NCI-H1092 treated with DMSO at 0.1 percent for 48 hours (cell line): ENCODE data around the gene HOXD8.

Experiments used
- DNase-seq: peaks from one replicate; lab custom pipeline; 2025; lab: John Stamatoyannopoulos, UW

The HOXD8 gene

GRCh38 chr2:176117162-176117822 lies 12.2 kb upstream of the HOXD8 start:
- DNase-seq: no peak

- no peak for DNase-seq
Measured at GRCh38 chr2:176117823-176118371, 11.6 kb upstream of the HOXD8 start.

DNA sequence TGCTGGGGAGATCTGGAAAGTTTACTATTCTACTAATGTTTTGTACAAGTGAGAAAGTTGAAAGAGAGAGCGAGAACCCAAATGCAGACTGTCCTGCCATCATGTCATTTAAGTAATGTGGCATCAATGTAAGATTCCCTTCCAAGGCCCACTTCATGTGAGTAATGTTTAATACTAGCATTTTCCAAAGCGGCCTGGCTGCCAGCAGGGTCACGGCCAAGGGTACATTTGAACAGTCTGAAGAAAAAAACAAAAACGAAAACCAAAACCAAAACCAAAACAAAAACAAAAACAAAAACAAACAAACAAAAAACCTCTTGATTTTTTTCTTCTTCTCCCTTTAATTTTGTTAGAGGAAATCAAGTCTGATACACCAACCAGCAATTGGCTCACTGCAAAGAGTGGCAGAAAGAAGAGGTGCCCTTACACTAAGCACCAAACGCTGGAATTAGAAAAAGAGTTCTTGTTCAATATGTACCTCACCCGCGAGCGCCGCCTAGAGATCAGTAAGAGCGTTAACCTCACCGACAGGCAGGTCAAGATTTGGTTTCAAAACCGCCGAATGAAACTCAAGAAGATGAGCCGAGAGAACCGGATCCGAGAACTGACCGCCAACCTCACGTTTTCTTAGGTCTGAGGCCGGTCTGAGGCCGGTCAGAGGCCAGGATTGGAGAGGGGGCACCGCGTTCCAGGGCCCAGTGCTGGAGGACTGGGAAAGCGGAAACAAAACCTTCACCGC lies 10.7 kb upstream of the HOXD8 start:
- no peak for DNase-seq

DNA sequence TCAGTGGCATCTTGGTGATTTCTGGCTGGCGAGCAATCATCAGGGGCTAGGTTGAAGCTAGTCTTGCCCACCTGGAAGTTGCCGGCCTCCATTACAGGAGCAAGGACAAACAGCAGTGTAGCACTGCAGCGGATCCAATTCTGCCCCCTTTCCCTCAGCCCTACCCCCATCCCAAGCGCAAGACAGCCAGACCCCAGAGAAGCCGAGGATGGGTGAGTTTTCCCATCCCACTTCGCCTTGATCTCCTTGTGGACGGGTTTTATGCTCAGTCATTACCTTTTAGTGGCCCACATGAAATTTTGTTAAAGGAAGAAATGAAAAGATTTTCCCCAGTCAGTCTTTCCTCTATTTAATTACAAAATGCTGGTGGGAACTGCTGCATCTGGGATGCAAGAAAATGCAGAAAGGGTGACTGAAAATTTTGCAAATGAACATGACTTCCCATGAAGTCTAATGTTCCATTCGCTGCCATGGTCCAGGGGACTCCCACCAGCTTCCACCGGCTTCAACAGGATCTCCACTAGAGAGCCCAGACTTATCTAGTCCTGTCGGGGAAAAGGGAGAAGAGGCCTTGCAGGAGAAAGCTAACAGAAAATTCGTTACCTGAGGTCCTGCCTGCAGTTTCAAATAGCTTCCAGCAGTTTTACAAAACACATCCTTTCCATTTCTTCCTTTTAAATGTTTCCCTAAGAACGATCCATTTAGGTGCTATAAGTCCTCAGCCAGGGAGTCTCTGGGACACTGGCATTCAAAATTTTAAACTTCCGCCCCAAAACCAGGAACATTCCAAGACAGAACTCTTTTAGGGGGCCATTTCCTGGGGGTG lies 8.9 kb upstream of the HOXD8 start:
- no peak for DNase-seq

DNA sequence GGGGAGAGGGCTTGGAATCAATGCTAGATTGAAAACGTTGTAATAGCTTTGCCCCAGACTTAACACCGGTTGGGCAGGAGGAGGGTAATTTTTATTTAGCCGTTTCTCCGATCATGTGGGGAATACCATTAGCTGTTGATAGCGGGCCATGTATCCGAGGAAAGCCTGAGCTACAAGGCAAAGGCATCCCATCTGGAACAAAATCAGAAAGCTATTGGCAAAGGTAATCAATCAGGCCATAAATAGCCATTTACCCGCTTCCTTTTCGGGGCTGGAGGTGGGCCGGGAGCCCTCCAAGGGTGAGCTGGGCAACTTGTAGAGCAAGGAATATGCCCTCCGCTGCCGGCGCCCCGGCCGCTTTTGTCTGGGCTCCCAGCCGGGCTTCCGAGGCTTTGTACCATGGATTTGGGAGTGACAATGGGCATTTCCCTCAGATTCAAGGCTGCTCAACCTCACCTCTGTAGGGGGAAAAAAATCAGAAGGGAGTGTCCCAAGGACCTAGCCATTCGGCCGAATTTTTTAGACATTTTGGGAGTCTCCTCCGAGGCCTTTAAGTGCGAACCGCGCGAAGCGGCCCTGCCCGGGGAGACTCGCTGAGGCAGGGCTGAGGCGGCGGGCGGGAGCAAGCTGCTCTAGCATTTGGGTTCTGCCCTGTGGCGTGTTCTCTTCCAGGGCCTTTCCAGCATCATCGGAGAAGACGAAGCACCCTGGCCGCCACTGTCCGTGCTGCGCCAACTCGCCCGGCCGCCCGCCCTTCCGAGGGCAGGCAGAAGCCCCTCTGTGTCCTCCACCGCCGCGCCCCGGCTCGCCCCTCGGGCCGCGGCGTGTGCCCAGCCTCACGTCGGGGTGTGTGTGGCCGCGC lies 8.1 kb upstream of the HOXD8 start:
- DNase-seq: no peak

- DNase-seq: no peak
Measured at GRCh38 chr2:176122052-176122682, 7.3 kb upstream of the HOXD8 start.

DNA sequence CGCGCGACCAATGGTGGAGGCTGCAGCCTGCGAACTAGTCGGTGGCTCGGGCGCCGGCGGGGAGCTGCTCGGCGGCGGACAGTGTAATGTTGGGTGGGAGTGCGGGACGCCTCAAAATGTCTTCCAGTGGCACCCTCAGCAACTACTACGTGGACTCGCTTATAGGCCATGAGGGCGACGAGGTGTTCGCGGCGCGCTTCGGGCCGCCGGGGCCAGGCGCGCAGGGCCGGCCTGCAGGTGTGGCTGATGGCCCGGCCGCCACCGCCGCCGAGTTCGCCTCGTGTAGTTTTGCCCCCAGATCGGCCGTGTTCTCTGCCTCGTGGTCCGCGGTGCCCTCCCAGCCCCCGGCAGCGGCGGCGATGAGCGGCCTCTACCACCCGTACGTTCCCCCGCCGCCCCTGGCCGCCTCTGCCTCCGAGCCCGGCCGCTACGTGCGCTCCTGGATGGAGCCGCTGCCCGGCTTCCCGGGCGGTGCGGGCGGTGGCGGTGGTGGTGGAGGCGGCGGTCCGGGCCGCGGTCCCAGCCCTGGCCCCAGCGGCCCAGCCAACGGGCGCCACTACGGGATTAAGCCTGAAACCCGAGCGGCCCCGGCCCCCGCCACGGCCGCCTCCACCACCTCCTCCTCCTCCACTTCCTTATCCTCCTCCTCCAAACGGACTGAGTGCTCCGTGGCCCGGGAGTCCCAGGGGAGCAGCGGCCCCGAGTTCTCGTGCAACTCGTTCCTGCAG lies 6.7 kb upstream of the HOXD8 start, which contains the start of gene HOXD9:
HOXD9 (plus strand) TSS at position 37 of the 728 bp plus-strand sequence; CDS start at position 87, 50 bp downstream.
- DNase-seq: no peak

GRCh38 chr2:176123411-176124109 lies 5.9 kb upstream of the HOXD8 start:
- DNase-seq: no peak

DNA sequence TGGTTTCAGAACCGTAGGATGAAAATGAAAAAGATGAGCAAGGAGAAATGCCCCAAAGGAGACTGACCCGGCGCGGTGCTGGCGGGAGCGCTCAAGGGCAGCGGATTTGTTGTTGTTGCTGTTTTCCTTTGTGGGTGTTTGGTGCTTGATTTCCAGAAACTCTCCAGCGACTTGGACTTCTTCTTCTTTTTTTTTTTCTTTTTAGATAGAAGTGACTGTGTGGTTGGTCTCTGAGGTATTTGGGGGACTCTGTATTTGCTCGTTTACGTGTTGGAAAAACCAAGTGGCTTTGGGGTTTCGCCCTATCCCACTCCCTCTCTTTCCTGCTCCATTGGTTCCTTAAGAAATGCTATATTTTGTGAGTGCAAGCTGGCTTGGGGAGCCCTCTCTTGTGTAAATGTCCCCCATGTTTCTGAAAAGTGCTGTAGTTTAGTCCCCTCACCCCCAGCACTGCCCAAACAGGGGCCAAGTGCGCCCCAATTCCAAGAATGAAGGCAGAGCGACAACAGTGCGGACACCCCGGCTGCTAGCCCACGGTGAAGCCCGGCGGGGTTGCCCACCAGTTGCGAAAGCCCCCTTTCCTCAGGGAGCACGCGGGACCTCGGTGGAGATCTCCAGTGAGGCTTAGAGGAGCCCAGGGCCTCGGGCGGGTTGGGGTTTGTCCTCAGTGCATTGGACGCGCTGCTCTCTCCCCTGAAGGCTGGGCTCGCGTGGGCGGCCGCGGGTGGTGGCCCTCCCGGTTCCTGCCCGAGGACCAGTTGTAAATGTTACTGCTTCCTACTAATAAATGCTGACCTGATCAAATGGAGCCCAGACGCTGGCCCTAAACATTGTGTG lies 5.2 kb upstream of the HOXD8 start:
- DNase-seq: no peak

DNA sequence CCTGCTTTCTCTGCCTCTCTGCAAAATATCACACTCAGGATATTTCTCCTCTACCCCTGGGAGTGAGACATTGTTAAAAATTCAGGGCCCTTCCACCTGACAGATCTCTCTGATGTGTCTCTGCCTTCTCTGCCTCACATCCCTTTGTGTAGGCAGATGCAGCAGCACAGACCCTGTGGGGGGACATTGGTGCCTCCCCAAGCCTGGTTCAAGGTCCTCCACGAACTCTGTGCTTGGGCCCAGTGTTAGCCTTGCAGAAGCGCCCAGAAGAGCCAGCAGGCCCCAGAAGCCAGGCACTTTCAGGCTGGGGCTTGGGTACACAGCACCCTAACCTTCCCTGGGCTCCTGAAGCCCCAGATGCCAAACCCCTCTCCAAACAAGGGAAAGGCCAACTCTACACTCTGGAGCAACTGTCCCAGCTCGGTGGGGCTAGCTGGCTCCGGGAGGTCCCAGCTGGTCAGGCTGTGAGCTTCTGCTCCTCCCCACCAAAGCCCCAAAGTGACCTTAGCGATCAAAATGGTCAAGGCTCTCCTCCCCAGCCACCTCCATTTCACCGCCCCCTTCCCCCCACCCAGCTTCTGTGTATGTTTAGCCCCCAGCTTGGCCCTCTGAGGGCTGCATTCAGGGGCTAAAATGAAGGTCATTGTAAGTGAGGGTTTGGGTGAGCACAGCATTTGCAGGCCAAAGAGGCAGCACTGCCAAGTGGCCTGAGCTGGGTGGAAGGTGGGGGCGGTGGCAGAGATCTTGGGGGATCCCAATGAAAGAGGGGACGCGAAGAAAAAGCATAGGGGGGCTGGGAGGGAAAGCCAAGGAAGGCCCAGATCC lies 4.3 kb upstream of the HOXD8 start:
- no peak for DNase-seq

GRCh38 chr2:176125772-176126054 lies 3.8 kb upstream of the HOXD8 start:
- DNase-seq: no peak

DNA sequence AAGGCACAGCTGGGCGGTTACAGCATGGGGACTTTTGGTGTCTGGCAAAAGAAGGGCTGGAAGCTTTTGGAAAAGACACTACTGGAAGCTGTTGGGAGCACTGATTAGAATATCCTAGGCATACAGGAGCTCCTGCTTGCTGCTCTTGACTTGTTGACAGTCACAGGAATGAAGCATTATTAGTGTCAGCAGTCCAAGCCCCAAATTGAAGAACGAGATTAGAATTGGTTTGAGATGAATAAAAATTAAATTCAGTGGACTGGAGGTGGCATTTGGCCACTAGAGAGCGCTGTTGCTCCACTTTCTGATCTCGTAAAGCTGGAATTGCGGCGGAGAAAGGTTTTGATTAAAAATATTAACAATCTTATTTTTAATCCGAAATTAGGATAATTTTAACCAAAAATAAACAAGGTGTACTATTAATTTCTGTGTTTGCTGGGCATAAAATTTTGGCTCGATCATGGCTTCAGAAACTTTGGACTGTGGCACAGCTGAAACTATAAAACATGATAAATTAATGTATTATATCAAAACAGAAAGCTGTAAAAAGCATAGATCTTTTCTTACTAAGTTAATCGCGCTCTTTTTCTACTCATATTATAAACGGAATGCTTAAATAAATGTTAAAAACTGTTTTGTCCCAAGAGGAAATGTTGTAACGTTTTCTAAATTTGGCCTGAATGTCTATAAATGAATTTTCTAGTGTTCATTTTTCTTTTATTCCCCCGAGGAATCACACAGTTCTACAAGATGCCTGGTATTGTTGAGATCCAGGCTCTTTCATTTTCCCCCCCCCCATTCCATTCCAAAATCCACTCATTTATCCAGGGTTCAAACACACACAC lies 2.4 kb upstream of the HOXD8 start:
- no peak for DNase-seq

DNA sequence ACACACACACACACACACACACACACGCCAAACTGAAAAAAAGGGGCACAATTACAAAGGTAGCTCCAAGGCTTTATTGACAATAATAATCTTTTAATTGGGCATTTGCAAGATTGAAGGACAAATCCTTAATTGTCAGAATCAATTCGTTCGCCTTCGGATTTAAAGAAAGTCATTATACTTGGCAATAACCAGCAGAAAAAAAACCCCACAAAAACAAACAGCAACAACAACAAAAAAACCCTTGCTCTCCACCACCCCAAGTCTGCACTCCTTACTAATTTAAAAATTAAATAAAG lies 1.8 kb upstream of the HOXD8 start:
- DNase-seq: no peak

DNA sequence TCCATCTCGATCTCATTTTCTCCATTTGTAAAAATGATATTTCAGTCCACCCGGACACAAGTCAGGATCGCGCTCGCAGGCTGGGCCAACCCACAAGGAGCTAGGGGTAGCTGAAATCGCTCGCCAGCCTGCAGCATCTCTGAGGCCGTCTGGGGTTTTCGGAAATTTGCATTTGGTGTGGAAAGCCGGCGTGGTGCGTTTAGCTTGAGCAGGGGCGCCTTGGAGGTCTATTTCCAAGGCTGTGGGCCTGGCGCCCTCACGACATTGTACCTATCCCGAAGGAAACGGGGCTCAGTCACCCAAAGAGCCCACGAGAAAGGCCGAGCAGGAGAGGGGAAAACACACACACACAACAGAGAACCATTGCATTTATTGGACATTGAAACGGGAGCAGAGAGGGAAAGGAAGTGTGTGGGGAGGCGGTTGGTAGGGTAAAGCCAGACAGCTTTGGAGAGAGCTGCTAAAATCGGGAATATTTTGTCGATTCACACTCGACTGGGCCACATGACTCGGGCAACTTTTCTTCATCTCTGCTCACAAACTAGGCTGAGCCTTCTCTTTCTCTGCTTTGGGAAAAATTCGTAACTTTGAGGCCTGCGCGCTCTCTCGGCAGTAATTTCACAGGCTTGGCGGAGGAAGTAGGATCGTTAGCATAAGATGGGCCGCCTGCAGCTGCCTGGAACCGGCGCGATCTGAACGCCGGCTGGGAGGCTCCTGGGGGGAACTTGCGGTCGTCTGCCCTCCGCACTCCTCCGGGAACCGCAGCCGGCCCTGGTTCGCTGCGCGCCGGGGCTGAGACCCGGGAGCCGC lies 1.1 kb upstream of the HOXD8 start:
- no peak for DNase-seq

- no peak for DNase-seq
Measured at GRCh38 chr2:176129813-176130146, 275 bp downstream of the HOXD8 start.

DNA sequence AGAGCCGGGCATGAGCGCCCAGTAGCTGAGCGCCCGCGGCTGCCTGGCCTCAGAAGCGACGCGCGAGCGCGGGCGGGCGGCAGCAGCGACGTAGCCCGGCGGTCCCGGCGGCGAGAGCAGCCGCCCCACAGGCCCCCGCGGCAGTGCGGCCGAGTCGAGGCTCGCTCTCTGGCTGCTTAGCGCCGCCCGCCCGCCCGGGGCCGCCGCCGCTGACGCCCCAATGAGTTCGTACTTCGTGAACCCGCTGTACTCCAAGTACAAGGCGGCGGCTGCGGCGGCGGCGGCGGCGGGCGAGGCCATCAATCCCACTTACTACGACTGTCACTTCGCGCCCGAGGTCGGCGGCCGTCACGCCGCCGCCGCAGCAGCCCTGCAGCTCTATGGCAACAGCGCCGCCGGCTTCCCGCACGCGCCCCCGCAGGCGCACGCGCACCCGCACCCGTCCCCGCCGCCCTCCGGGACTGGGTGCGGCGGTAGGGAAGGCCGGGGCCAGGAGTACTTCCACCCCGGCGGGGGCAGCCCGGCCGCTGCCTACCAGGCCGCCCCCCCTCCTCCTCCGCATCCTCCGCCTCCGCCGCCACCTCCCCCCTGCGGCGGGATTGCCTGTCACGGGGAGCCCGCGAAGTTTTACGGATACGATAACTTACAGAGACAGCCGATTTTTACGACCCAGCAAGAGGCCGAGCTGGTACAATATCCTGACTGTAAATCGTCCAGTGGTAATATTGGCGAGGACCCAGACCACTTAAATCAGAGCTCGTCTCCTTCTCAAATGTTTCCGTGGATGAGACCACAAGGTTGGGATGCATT lies 847 bp downstream of the HOXD8 start:
- no peak for DNase-seq
